Activated naive CD4-positive, alpha-beta T cell treated with Interleukin-2 at 50 U/mL for 16 hours (primary cell): ENCODE data around the gene TMEM91.

Experiments used
- DNase-seq: peaks from one replicate; pipeline ENCODE4 v3.0.0-alpha.2; 2020

TMEM91 gene

GRCh38 chr19:41412953-41413352 is 36.6 kb downstream of the TMEM91 start:
- no peak for DNase-seq

- no peak for DNase-seq
These were observed 37.6 kb downstream of the TMEM91 start for GRCh38 chr19:41413947-41414346.

- no peak for DNase-seq
These were observed 38.1 kb downstream of the TMEM91 start for GRCh38 chr19:41414461-41414860.

- no peak for DNase-seq
These were observed 38.8 kb downstream of the TMEM91 start for GRCh38 chr19:41415154-41415571.

GRCh38 chr19:41416194-41416674 is 39.9 kb downstream of the TMEM91 start:
- DNase-seq = no peak

- DNase-seq = no peak
These were observed 44.0 kb downstream of the TMEM91 start for GRCh38 chr19:41420101-41420880.

- no peak for DNase-seq
These were observed 45.0 kb downstream of the TMEM91 start for GRCh38 chr19:41421314-41421713.

- no peak for DNase-seq
These were observed 45.6 kb downstream of the TMEM91 start for GRCh38 chr19:41421973-41422372.

GRCh38 chr19:41422456-41422855 is 46.1 kb downstream of the TMEM91 start:
- no peak for DNase-seq

GRCh38 chr19:41422955-41423354 is 46.6 kb downstream of the TMEM91 start:
- no peak for DNase-seq

GRCh38 chr19:41424335-41425173 is 48.2 kb downstream of the TMEM91 start:
- DNase-seq = no peak

GRCh38 chr19:41425174-41426115 is 49.1 kb downstream of the TMEM91 start:
- DNase-seq = no peak

GRCh38 chr19:41426116-41426841 is 49.9 kb downstream of the TMEM91 start:
- no peak for DNase-seq

- peak; percentile 46 for DNase-seq
These were observed 50.8 kb downstream of the TMEM91 start, which contains the start of gene B3GNT8 for GRCh38 chr19:41426952-41427646. Gene B3GNT8, minus strand, starts transcription at chr19:41427374. Its CDS starts 596 bp downstream, at chr19:41426778.

GRCh38 chr19:41427647-41428480 is 51.5 kb downstream of the TMEM91 start:
- peak; percentile 36 for DNase-seq

- no peak for DNase-seq
These were observed 52.1 kb downstream of the TMEM91 start for GRCh38 chr19:41428481-41428859.

- no peak for DNase-seq
These were observed 54.6 kb downstream of the TMEM91 start for GRCh38 chr19:41430922-41431321.

- no peak for DNase-seq
These were observed 55.4 kb downstream of the TMEM91 start for GRCh38 chr19:41431426-41432386.

GRCh38 chr19:41433171-41433570 is 56.8 kb downstream of the TMEM91 start:
- no peak for DNase-seq
